ENCODE results near the gene SPOCK1. TPM values are rescaled to one million over a fixed set of nuclear protein-coding genes. Genes with fewer than 3 reads are reported as not detected.

The SPOCK1 gene
- total and polyA plus RNA-seq, 2 experiments from 2014 or later = 4.1 to 14.0 TPM

GRCh38 chr5:137215780-137216179, 283.3 kb downstream of the SPOCK1 start:
- TF ChIP-seq, protein P1, sequence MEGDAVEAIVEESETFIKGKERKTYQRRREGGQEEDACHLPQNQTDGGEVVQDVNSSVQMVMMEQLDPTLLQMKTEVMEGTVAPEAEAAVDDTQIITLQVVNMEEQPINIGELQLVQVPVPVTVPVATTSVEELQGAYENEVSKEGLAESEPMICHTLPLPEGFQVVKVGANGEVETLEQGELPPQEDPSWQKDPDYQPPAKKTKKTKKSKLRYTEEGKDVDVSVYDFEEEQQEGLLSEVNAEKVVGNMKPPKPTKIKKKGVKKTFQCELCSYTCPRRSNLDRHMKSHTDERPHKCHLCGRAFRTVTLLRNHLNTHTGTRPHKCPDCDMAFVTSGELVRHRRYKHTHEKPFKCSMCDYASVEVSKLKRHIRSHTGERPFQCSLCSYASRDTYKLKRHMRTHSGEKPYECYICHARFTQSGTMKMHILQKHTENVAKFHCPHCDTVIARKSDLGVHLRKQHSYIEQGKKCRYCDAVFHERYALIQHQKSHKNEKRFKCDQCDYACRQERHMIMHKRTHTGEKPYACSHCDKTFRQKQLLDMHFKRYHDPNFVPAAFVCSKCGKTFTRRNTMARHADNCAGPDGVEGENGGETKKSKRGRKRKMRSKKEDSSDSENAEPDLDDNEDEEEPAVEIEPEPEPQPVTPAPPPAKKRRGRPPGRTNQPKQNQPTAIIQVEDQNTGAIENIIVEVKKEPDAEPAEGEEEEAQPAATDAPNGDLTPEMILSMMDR (IDR thresholded peaks at IDR 0.05; ENCODE audit: low read depth, low read length) = no peak
- Histone ChIP-seq H3K27me3 (no peaks in the 10 kb centered on the region), H3K4me3 (no peak overlapping the region), H3K36me3 (no peaks in the 10 kb centered on the region), H3K4me1 (ENCODE audit: low read depth) (peaks cover 7% of the 10 kb centered on the region), H3K9me3 (ENCODE audit: low read depth) (no peaks in the 10 kb centered on the region), H3K27ac (no peak overlapping the region)
- no peak for DNase-seq (ENCODE audit: low read depth in 1 of 2, low spot score in 1 of 2)

DNA sequence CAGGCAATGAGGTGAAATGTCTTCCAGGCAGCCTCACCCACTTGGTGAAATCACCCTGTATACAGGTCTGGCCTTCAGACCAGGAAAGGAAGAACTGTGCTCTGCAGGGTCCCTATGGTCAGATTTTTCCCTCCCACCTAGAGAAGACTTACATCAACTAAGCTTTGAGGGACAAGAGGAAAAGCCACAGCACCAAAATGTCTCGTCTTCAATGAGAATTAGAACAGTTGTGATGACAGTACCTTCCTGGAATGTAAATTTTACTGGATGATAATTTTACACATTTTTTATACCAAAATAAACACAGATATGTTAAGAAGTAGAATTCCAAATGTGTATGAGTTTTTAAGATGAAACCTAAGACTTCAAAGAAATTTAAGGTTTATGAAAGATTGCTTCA, 283.9 kb downstream of the SPOCK1 start:
- H3K4me3 ChIP-seq = no peak overlapping the region
- H3K27me3 ChIP-seq = peaks cover 4% of the 10 kb centered on the region
- H3K4me1 ChIP-seq (ENCODE audit: low read depth) = peaks cover 7% of the 10 kb centered on the region
- H3K36me3 ChIP-seq = no peaks in the 10 kb centered on the region
- no peak for DNase-seq (ENCODE audit: low read depth in 1 of 2, low spot score in 1 of 2)
- H3K27ac ChIP-seq = no peak overlapping the region
- no peaks in the 10 kb centered on the region for H3K9me3 ChIP-seq (ENCODE audit: low read depth)
- TF ChIP-seq, protein P1 (IDR thresholded peaks at IDR 0.05; ENCODE audit: low read depth, low read length) = no peak

GRCh38 chr5:137214446-137215189, 284.5 kb downstream of the SPOCK1 start:
- TF ChIP-seq, protein P1 (IDR thresholded peaks at IDR 0.05; ENCODE audit: low read depth, low read length) = no peak
- no peaks in the 10 kb centered on the region for H3K9me3 ChIP-seq (ENCODE audit: low read depth)
- peaks cover 7% of the 10 kb centered on the region for H3K4me1 ChIP-seq (ENCODE audit: low read depth)
- DNase-seq (ENCODE audit: low read depth in 1 of 2, low spot score in 1 of 2) = no peak
- H3K4me3 ChIP-seq = no peak overlapping the region
- no peak overlapping the region for H3K27ac ChIP-seq
- peaks cover 7% of the 10 kb centered on the region for H3K27me3 ChIP-seq
- H3K36me3 ChIP-seq = no peaks in the 10 kb centered on the region

- Histone ChIP-seq H3K36me3 (no peaks in the 10 kb centered on the region), H3K27ac (no peak overlapping the region), H3K9me3 (ENCODE audit: low read depth) (no peaks in the 10 kb centered on the region), H3K27me3 (peaks cover 7% of the 10 kb centered on the region), H3K4me1 (ENCODE audit: low read depth) (peaks cover 7% of the 10 kb centered on the region), H3K4me3 (no peak overlapping the region)
- TF ChIP-seq, protein P1 (IDR thresholded peaks at IDR 0.05; ENCODE audit: low read depth, low read length) = no peak
- no peak for DNase-seq (ENCODE audit: low read depth in 1 of 2, low spot score in 1 of 2)
Observed at GRCh38 chr5:137212471-137212870, 286.7 kb downstream of the SPOCK1 start.

DNA sequence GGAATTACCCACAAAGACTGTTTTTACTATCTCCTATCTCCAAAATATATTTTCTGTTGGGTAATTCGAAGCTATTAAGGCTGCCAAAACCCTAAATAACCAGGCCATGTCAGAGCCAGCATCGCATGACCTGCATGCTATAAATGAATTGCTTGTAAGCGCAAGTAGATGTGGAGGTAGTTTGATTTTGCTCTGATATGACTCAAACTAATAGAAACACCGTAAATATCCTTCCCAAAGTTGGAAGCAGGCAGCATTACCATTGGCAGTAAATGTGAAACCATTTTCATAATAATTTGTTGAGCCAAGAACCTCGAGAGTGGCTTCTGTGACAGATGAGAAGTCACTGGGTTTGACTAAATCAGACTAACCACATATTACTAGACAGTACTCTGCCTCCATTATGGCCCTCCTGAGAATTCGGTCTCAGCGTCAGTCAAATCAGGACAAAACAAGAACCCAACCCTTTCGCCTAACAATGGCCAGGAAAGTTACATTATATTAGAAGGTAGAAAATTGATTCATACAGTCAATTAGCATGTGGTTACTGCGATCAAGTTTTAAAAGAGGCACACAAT, 289.8 kb downstream of the SPOCK1 start:
- H3K4me1 ChIP-seq (ENCODE audit: low read depth) = peaks cover 22% of the 10 kb centered on the region
- TF ChIP-seq, protein P1 (IDR thresholded peaks at IDR 0.05; ENCODE audit: low read depth, low read length) = no peak
- DNase-seq (ENCODE audit: low read depth in 1 of 2, low spot score in 1 of 2) = no peak
- H3K36me3 ChIP-seq = no peaks in the 10 kb centered on the region
- H3K27me3 ChIP-seq = peaks cover 7% of the 10 kb centered on the region
- no peaks in the 10 kb centered on the region for H3K9me3 ChIP-seq (ENCODE audit: low read depth)
- no peak overlapping the region for H3K27ac ChIP-seq
- H3K4me3 ChIP-seq = no peak overlapping the region
